MM.1S (cell line): ENCODE results near the gene EBF3.

Experiments
- DNase-seq: peaks from one replicate; pipeline ENCODE4 v3.0.0-alpha.2; 2015
- H2AFZ ChIP-seq: fragments of 300-600 bp; sonication (generic); 2 replicates; pipeline ENCODE4 v1.6.0; 2016; ENCODE audit warnings: antibody characterized with exemption, low read length
- H3F3A ChIP-seq: fragments of 300-600 bp; sonication (generic); 2 replicates; pipeline ENCODE4 v1.6.1; 2016; ENCODE audit warnings: mild to moderate bottlenecking, antibody characterized with exemption, low read length, moderate library complexity, mixed read lengths; ENCODE audit not compliant: insufficient read depth
- H3K27ac ChIP-seq: fragments of 300-600 bp; sonication (generic); 2 replicates; pipeline ENCODE4 v1.5.1; 2016; ENCODE audit warnings: mild to moderate bottlenecking, low read length
- H3K27me3 ChIP-seq: fragments of 300-600 bp; sonication (generic); replicated peaks from 2 replicates; pipeline ENCODE4 v1.6.0; 2016; ENCODE audit warnings: low read length; ENCODE audit not compliant: insufficient read depth
- H3K36me3 ChIP-seq: fragments of 300-600 bp; sonication (generic); replicated peaks from 2 replicates; pipeline ENCODE4 v1.6.1; 2016; ENCODE audit warnings: mild to moderate bottlenecking, low read length, mixed read lengths; ENCODE audit not compliant: insufficient read depth
- H3K4me1 ChIP-seq: fragments of 300-600 bp; sonication (generic); 2 replicates; pipeline ENCODE4 v1.6.1; 2016; ENCODE audit warnings: low read length, mixed read lengths
- H3K4me2 ChIP-seq: fragments of 300-600 bp; sonication (generic); 2 replicates; pipeline ENCODE4 v1.6.0; 2016; ENCODE audit warnings: low read depth, low read length
- H3K4me3 ChIP-seq: fragments of 300-600 bp; sonication (generic); 2 replicates; pipeline ENCODE4 v1.5.1; 2016; ENCODE audit warnings: low read length, mixed read lengths
- H3K79me2 ChIP-seq: fragments of 300-600 bp; sonication (generic); 2 replicates; pipeline ENCODE4 v1.6.1; 2016; ENCODE audit warnings: mixed run types, low read length, mixed read lengths
- H3K9ac ChIP-seq: fragments of 300-600 bp; sonication (generic); 2 replicates; pipeline ENCODE4 v1.6.1; 2016; ENCODE audit warnings: low read length, mixed read lengths
- H3K9me2 ChIP-seq: fragments of 300-600 bp; sonication (generic); replicated peaks from 2 replicates; pipeline ENCODE4 v1.6.1; 2016; ENCODE audit warnings: mild to moderate bottlenecking, low read length, mixed read lengths; ENCODE audit not compliant: insufficient read depth
- H3K9me3 ChIP-seq: fragments of 300-600 bp; sonication (generic); replicated peaks from 2 replicates; pipeline ENCODE4 v1.6.1; 2016; ENCODE audit warnings: mild to moderate bottlenecking, low read length, mixed read lengths; ENCODE audit not compliant: insufficient read depth
- H4K20me1 ChIP-seq: fragments of 300-600 bp; sonication (generic); 2 replicates; pipeline ENCODE4 v1.6.1; 2016; ENCODE audit warnings: mild to moderate bottlenecking, low read length, moderate library complexity, mixed read lengths; ENCODE audit not compliant: insufficient read depth
- CTCF ChIP-seq: fragments of 300-600 bp; sonication (generic); IDR thresholded peaks from 2 replicates; pipeline ENCODE4 v1.5.1; 2016; ENCODE audit warnings: antibody characterized with exemption, low read length, mixed read lengths
- EZH2 ChIP-seq: fragments of 300-600 bp; sonication (generic); optimal IDR thresholded peaks from 2 replicates; pipeline ENCODE3; 2017; ENCODE audit warnings: low read depth, mild to moderate bottlenecking, antibody characterized with exemption, low read length, mixed read lengths
- EZH2phosphoT487 ChIP-seq: fragments of 300-600 bp; sonication (generic); IDR thresholded peaks from 2 replicates; pipeline ENCODE4 v1.6.1; 2018; ENCODE audit warnings: antibody characterized with exemption, low read length

The EBF3 gene

GRCh38 chr10:129883626-129884397 is 80.3 kb downstream of the EBF3 start:
- no peaks in the 10 kb centered on the region for H3K9me3 ChIP-seq
- no peaks in the 10 kb centered on the region for H3K27me3 ChIP-seq
- H3K36me3 ChIP-seq = no peaks in the 10 kb centered on the region
- no peak for TF ChIP-seq EZH2
- no peaks in the 10 kb centered on the region for H3K79me2 ChIP-seq
- H2AFZ ChIP-seq = no peak overlapping the region
- H3K4me2 ChIP-seq = no peak overlapping the region
- H3K27ac ChIP-seq = no peak overlapping the region
- no peak overlapping the region for H3K9ac ChIP-seq
- DNase-seq = no peak
- no peaks in the 10 kb centered on the region for H4K20me1 ChIP-seq
- H3F3A ChIP-seq = no peaks in the 10 kb centered on the region
- H3K4me1 ChIP-seq = no peaks in the 10 kb centered on the region
- H3K4me3 ChIP-seq = no peak overlapping the region
- H3K9me2 ChIP-seq = no peaks in the 10 kb centered on the region

GRCh38 chr10:129883029-129883428 is 81.0 kb downstream of the EBF3 start:
- Histone ChIP-seq H3F3A (no peaks in the 10 kb centered on the region), H3K9me2 (no peaks in the 10 kb centered on the region), H4K20me1 (no peaks in the 10 kb centered on the region), H3K79me2 (no peaks in the 10 kb centered on the region), H3K4me1 (no peaks in the 10 kb centered on the region), H3K4me2 (no peak overlapping the region), H2AFZ (no peak overlapping the region), H3K9ac (no peak overlapping the region), H3K27me3 (no peaks in the 10 kb centered on the region), H3K4me3 (no peak overlapping the region), H3K36me3 (no peaks in the 10 kb centered on the region), H3K9me3 (no peaks in the 10 kb centered on the region), H3K27ac (no peak overlapping the region)
- DNase-seq = no peak
- no peak for TF ChIP-seq EZH2
- no peak for TF ChIP-seq CTCF
- no peak for TF ChIP-seq EZH2phosphoT487

- Histone ChIP-seq H3K27ac (no peak overlapping the region), H3K4me3 (no peak overlapping the region), H3K9me3 (no peaks in the 10 kb centered on the region), H3F3A (no peaks in the 10 kb centered on the region), H3K36me3 (no peaks in the 10 kb centered on the region), H2AFZ (no peak overlapping the region), H3K27me3 (no peaks in the 10 kb centered on the region), H3K79me2 (no peaks in the 10 kb centered on the region), H3K4me1 (no peaks in the 10 kb centered on the region), H3K9me2 (no peaks in the 10 kb centered on the region), H3K9ac (no peak overlapping the region), H3K4me2 (no peak overlapping the region), H4K20me1 (no peaks in the 10 kb centered on the region)
- DNase-seq = no peak
- no peak for TF ChIP-seq EZH2
Observed at GRCh38 chr10:129882291-129883010, 81.6 kb downstream of the EBF3 start.

GRCh38 chr10:129881641-129882040 is 82.4 kb downstream of the EBF3 start:
- no peak for DNase-seq
- no peak overlapping the region for H3K4me3 ChIP-seq

More at GRCh38 chr10:129881641-129882040, 82.4 kb downstream of the EBF3 start:
- Histone ChIP-seq H2AFZ (no peak overlapping the region), H3K9ac (no peak overlapping the region), H3K4me1 (no peaks in the 10 kb centered on the region), H3K9me2 (no peaks in the 10 kb centered on the region), H3K27me3 (no peaks in the 10 kb centered on the region), H3K79me2 (no peaks in the 10 kb centered on the region), H3F3A (no peaks in the 10 kb centered on the region), H4K20me1 (no peaks in the 10 kb centered on the region), H3K27ac (no peak overlapping the region), H3K9me3 (no peaks in the 10 kb centered on the region), H3K4me2 (no peak overlapping the region), H3K36me3 (no peaks in the 10 kb centered on the region)
- TF ChIP-seq EZH2phosphoT487 (no peak), CTCF (no peak), EZH2 (no peak)
